Body of pancreas (tissue), 4 donors: Measurements from ENCODE around the gene NFILZ. TPM values are rescaled to one million over a fixed set of nuclear protein-coding genes. Genes with fewer than 3 reads are reported as not detected.

Experiments used
- ATAC-seq: fragments of 150-250 bp; one replicate; pipeline ENCODE4 v1.9.1; 2016
- DNase-seq, 4 donors: peaks; one replicate each; pipeline ENCODE4 v3.0.0-alpha.2; 2019
- H3K27ac ChIP-seq, 4 donors: fragments of 200-600 bp; sonication (generic); 1 replicate in 3 of 4; 2 replicates in 1 of 4; pipeline versions ENCODE4 v1.5.1 to v1.6.1; 2016 to 2019; ENCODE audit warnings: mild to moderate bottlenecking in 1 of 4, mixed read lengths in 1 of 4, moderate library complexity in 1 of 4
- H3K27me3 ChIP-seq, 2 donors: fragments of 200-600 bp; sonication (generic); one replicate each; pipeline ENCODE4 v1.6.0; 2016; ENCODE audit warnings: mild to moderate bottlenecking in 1 of 2
- H3K36me3 ChIP-seq, 2 donors: fragments of 200-600 bp; sonication (generic); replicated peaks in 1 of 2; 2 replicates each; pipeline ENCODE4 v1.5.1; 2016; ENCODE audit warnings: low read depth in 2 of 2; ENCODE audit not compliant: insufficient read depth in 1 of 2
- H3K4me1 ChIP-seq: fragments of 200-600 bp; sonication (generic); one replicate; pipeline ENCODE4 v1.6.0; 2016
- H3K4me3 ChIP-seq, 2 donors: fragments of 200-600 bp; sonication (generic); 1 replicate in 1 of 2; 2 replicates in 1 of 2; pipeline ENCODE4 v1.5.1; 2016 to 2019
- H3K9me3 ChIP-seq, 3 donors: fragments of 200-600 bp; sonication (generic); 1 replicate in 2 of 3; 2 replicates in 1 of 3; pipeline ENCODE4 v1.5.1; 2016
- CTCF ChIP-seq, 7 experiments: fragments of 450-650 bp in 4 of 7; fragments of 200-600 bp in 3 of 7; sonication (generic) in 3 of 7; IDR thresholded peaks; one replicate each; pipeline ENCODE4 v1.5.1; 2016 to 2019; ENCODE audit warnings: antibody characterized with exemption in 7 of 7
- POLR2A ChIP-seq, 3 donors: fragments of 450-650 bp; IDR thresholded peaks; one replicate each; pipeline ENCODE4 v1.6.1; 2016; ENCODE audit warnings: antibody characterized with exemption in 3 of 3, mild to moderate bottlenecking in 2 of 3
- WGBS, 2 donors: methylation state at CpG; one replicate each; pipeline ENCODE4 v1.1.5; 2017; 5-methylcytosine and 5-hydroxymethylcytosine counted together
- intact Hi-C: fragments of 100-400 bp; cut with DNase I; formaldehyde crosslinking; loops from one replicate; pipeline ENCODE4 v1.15.1; 2023
- total RNA-seq, 2 donors: library from RNA; depleted of rRNA; stranded (reverse); fragments of >200 nt; gene quantifications; one replicate each; pipeline ENCODE4 v1.1.0, GENCODE V29; 2016

NFILZ gene
- total RNA-seq, 2 donors from 2014 or later = not detected

- intact Hi-C loops = no loop called here
- 38 to 50% methylated on average over 3 of the region's 3 CpGs for WGBS, 2 donors
- no peak for TF ChIP-seq CTCF (IDR thresholded peaks at IDR 0.05)
These were observed 35.2 kb downstream of the NFILZ start for GRCh38 chr19:8665468-8666213.

GRCh38 chr19:8666814-8667405 lies 36.5 kb downstream of the NFILZ start:
- no peaks in the 10 kb centered on the region for H3K9me3 ChIP-seq
- intact Hi-C loops = no loop called here
- no peak overlapping the region for H3K4me3 ChIP-seq
- TF ChIP-seq POLR2A (IDR thresholded peaks at IDR 0.05) (no peak), CTCF (IDR thresholded peaks at IDR 0.05) (no peak)
- H3K36me3 ChIP-seq = no peaks in the 10 kb centered on the region
- no peak for ATAC-seq
- H3K27ac ChIP-seq = no peak overlapping the region
- no peaks in the 10 kb centered on the region for H3K4me1 ChIP-seq
- no peaks in the 10 kb centered on the region for H3K27me3 ChIP-seq
- no peak for DNase-seq
- WGBS, 2 donors = 59 to 60% methylated on average over 9 of the region's 9 CpGs

More at GRCh38 chr19:8665468-8666213, 35.2 kb downstream of the NFILZ start:
- H3K4me1 ChIP-seq = no peaks in the 10 kb centered on the region
- no peak overlapping the region for H3K4me3 ChIP-seq
- no peak for DNase-seq
- no peaks in the 10 kb centered on the region for H3K36me3 ChIP-seq
- H3K27ac ChIP-seq = no peak overlapping the region
- H3K9me3 ChIP-seq = no peaks in the 10 kb centered on the region
- no peaks in the 10 kb centered on the region for H3K27me3 ChIP-seq
- no peak for ATAC-seq

- TF ChIP-seq POLR2A (IDR thresholded peaks at IDR 0.05) (no peak), CTCF (IDR thresholded peaks at IDR 0.05) (no peak)
- H3K4me1 ChIP-seq = no peaks in the 10 kb centered on the region
- ATAC-seq (no peak), DNase-seq (no peak)
- H3K9me3 ChIP-seq = no peaks in the 10 kb centered on the region
- no peaks in the 10 kb centered on the region for H3K36me3 ChIP-seq
- intact Hi-C loops = no loop called here
- no peak overlapping the region for H3K27ac ChIP-seq
- no peak overlapping the region for H3K4me3 ChIP-seq
- H3K27me3 ChIP-seq = no peaks in the 10 kb centered on the region
- WGBS, 2 donors = 49% methylated on average over 2 to 6 of the region's 6 CpGs
These were observed 43.0 kb downstream of the NFILZ start for GRCh38 chr19:8673276-8673891.

GRCh38 chr19:8675066-8675465 lies 44.6 kb downstream of the NFILZ start:
- Histone ChIP-seq H3K4me3 (no peak overlapping the region), H3K4me1 (no peaks in the 10 kb centered on the region), H3K27me3 (no peaks in the 10 kb centered on the region), H3K36me3 (no peaks in the 10 kb centered on the region), H3K27ac (no peak overlapping the region), H3K9me3 (no peaks in the 10 kb centered on the region)
- DNase-seq (no peak), ATAC-seq (no peak)
- intact Hi-C loops = no loop called here
- TF ChIP-seq POLR2A (IDR thresholded peaks at IDR 0.05) (no peak), CTCF (IDR thresholded peaks at IDR 0.05) (no peak)
- 54 to 58% methylated on average over 3 of the region's 3 CpGs for WGBS, 2 donors
